Mammary epithelial cell (primary cell): ENCODE results near the gene MEGF8.

Source experiments
- EZH2 ChIP-seq: IDR thresholded peaks from 2 replicates; pipeline ENCODE4 v1.6.1; 2012; ENCODE audit warnings: low read length, inconsistent platforms, borderline replicate concordance
- TF ChIP-seq, protein P1 (sequence below), 2 donors: IDR thresholded peaks in 1 of 2; conservative IDR thresholded peaks in 1 of 2; 2 replicates each; pipeline ENCODE4 v1.5.1; 2011 to 2012; ENCODE audit warnings: inconsistent platforms in 2 of 2, low read length in 2 of 2, mild to moderate bottlenecking in 2 of 2, control low read depth in 1 of 2, low read depth in 1 of 2; ENCODE audit not compliant: insufficient read depth in 1 of 2; ENCODE audit errors: extremely low read depth in 1 of 2

DNA sequence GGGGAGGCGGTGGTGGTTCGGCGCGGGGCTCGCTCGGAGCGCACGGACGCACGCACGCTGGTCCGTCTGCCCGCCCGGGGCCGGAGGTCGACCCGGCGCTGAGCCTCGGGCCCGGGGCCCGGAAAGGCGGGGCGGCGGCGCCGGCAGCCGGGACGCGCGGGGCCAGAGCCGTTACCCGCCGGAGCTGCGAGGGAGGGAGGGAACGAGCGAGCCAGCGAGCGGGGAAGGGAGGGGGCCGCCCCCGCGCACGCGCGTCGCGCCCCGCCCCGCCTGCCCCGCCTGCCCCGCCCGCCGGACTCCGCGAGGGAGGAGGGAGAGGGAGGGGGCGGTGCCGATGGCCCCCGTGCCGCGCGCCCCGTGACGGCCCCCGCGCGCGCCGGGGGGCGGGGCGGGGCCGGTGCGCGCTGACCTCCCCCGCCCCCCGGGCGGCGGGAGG, 41.4 kb upstream of the MEGF8 start:
- TF ChIP-seq, protein P1, sequence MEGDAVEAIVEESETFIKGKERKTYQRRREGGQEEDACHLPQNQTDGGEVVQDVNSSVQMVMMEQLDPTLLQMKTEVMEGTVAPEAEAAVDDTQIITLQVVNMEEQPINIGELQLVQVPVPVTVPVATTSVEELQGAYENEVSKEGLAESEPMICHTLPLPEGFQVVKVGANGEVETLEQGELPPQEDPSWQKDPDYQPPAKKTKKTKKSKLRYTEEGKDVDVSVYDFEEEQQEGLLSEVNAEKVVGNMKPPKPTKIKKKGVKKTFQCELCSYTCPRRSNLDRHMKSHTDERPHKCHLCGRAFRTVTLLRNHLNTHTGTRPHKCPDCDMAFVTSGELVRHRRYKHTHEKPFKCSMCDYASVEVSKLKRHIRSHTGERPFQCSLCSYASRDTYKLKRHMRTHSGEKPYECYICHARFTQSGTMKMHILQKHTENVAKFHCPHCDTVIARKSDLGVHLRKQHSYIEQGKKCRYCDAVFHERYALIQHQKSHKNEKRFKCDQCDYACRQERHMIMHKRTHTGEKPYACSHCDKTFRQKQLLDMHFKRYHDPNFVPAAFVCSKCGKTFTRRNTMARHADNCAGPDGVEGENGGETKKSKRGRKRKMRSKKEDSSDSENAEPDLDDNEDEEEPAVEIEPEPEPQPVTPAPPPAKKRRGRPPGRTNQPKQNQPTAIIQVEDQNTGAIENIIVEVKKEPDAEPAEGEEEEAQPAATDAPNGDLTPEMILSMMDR (conservative IDR thresholded peaks at IDR 0.05 in 1 of 2, IDR thresholded peaks at IDR 0.05 in 1 of 2; ENCODE audit: extremely low read depth in 1 of 2, insufficient read depth in 1 of 2, low read depth in 1 of 2, low read length in 2 of 2) = no peak
- TF ChIP-seq EZH2 = no peak
